ENCODE results near the gene ZC3H12D.

GRCh38 chr6:149397384-149397783 lies 87.4 kb downstream of the ZC3H12D start:
- TF ChIP-seq CTCF (IDR thresholded peaks at IDR 0.05; ENCODE audit: low read depth, low read length, poor library complexity, severe bottlenecking) = no peak
- no peak for TF ChIP-seq EZH2phosphoT487 (IDR thresholded peaks at IDR 0.05; ENCODE audit: borderline replicate concordance, low read length)

Data from DOHH2 (cell line).